ENCODE measurements around the gene VSTM2B.

- TF ChIP-seq ZFX (IDR thresholded peaks at IDR 0.05) (no peak), CTCF (conservative IDR thresholded peaks at IDR 0.05) (no peak)
Measured at GRCh38 chr19:29497241-29497640, 28.6 kb upstream of the VSTM2B start.

Measured in C4-2B (cell line).